ENCODE data around the gene TPST2.

TPST2 gene

DNA sequence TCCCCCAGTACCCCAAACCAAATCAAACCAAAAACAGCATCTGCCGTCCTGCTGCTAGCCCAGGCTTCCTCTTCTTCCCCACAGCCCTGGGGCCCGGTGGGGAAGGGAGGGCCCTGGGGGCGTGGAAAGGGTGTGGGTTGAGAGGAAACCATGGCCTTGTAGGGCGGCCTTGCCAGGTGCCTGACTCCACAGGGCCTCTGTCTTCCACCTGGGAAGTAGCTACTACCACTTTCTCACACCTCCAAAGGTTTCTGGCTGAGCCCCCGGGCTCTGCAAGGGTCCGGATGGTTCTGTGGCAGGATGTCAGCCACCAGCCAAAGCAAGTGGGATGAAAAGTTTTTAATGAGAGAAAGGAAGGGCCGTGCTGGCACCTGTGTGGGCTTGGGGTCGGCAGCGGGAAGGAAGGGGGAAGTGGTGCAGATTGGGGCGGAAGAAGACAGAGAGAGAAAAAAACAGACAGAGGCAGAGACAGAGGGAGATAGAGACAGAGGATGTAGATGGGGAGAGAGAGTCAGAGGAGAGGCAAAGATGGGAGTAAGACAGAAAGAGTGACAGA is 10.5 kb downstream of the TPST2 start:
- FAIRE-seq, result no peak

DNA sequence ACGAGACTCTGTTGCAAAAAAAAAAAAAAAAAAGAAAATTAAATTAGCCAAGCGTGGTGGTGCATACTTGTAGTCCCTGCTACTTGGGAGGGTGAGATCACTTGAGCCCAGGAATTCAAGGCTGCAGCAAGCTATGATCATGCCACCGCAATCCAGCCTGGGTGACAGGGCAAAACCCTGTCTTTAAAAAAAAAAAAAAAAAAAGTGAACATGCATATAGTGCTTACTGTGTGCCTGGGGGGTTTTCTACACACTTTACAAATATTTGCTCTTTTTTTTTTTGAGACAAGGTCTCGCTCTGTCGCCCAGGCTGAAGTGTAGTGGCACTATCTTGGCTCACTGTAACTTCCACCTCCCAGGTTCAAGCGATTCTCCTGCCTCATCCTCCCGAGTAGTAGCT is 12.9 kb downstream of the TPST2 start:
- no peak for FAIRE-seq

DNA sequence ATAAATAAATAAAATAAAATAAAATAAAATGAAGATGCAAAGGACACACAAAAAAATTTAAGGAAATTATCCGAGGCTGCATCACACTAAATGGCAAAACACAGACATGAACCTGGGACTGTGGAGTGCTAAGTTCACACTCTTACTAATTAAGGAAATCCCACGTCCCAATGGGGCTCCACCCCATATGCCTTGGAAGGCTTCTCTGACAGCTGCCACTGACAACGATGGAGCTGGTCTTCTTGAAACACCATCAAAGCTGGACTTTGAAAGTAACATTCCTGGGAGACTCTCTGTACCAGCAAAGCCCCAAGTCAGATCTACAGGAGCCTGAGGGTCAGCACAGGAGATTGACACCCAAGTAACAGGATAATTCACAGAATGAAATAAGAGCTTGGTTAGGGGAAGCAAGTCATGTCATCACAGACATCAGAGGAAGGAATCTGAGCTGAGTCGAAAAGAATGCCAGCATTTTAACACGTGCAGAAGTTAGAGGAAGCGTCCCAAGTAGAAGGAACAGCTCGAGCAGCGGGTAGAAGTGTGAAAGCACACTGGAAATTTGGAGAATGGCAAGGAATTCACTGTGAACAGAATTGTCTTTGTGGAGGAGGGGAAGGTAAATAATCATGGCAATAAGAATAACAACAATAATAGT is 13.8 kb downstream of the TPST2 start:
- no peak for FAIRE-seq

DNA sequence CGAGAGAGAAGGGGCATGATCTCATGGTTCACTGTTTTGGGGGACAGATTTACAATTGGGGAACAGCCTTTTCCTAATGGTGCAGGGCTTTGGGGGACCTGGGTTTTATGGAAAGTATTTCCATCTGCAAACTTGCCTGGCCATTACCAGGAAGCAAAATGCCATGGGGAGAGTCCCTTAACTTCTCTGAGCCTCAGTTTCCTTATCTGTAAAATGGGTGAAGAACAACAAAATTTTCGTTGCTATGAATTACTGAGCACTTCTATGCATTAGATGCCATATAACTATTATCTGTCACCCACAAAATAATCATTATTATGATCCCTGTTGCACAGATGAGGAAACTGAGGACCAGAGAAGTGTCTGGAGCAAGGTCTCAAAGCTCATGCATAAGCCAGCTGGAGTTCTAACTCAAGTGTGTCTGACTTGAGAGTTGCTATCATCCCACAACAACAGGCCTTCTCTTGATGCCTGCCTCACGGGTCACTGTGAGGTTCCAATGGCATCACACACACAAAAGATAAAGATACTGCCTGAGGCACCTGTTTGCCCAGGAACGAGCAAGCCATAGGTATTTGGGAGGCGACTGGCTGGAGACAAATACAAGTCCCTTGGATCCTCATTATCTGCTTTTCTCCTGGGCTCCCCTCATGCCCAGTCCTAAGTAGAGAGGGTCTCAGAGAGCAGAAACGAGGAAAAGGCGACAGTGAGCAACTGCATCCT is 15.8 kb downstream of the TPST2 start:
- FAIRE-seq, result no peak

DNA sequence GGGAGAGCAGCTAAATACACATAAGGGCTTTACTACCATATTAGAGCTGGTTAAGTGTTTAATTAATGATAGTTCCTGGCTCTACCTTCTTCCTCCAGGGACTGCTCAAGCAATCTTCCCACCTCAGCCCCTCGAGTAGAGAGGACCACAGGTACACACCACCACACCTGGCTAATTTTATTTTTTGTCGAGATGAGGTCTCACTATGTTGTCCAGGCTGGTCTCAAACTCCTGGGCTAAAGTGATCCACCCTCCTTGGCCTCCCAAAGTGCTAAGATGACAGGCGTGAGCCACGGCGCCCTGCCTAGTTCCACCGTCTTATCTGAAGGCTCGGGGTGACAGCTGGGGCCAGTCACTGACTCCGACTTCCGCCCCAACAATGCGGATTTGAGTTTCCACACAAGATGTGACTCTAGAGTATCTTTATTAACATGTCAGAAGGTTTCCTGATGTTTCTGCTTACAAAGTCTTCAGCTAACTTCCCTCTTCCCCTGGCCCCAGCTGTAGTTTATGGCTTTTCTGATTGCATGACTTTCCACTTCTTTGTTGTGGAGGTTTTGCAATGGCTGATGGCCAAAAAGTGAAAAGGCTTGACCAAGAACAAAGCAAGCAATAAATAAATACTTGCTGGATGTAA is 16.8 kb downstream of the TPST2 start:
- FAIRE-seq, result no peak

DNA sequence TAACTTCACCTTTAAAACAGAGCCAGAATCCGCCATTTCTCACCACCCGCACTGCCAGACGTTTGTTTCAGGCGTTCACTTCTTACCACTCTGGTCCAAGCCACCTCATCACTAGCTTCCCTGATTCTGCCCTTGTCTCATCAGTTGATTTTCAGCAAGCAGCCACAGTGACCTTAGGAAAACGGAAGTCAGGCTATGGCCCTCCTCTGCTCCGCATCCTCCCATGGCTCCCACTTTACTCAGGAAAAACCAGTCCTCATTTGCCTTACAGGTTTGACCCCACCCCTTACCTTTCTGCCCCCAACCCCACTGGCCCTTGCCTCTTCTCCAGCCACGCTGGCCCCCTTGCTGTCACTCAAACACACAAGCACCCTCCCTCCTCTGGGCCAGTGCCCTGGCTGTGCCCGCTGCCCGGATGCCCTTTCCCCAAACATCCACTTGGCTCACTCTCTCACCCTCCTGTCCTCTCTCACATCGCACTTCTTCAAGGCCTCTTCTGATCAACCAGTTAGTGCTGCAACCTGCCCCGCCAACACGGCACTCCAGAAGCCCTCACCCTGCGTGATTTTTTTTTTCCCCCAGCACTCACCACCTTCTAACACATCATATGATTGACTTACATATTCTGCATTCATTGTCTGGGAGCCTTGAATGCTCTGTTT is 18.9 kb downstream of the TPST2 start:
- FAIRE-seq, result no peak

DNA sequence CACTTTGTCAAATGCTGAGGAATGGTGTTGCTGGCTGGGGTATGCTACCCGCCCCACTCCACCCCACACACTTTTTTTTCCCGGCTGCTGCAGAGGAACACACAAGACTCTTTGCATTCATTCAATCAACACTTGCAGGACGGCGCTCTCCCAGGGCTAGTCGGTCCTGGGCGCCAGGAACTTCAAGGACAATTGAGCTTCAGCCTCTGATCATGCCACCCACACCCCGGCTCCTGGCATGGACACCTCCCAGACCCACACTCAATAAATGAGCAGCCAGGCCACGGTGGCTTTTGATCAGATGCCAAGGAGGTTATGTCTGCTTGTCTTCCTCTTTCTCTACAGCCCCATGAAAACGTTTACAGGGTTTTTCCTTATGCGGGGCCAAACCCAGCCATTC is 19.8 kb downstream of the TPST2 start:
- FAIRE-seq, result no peak

DNA sequence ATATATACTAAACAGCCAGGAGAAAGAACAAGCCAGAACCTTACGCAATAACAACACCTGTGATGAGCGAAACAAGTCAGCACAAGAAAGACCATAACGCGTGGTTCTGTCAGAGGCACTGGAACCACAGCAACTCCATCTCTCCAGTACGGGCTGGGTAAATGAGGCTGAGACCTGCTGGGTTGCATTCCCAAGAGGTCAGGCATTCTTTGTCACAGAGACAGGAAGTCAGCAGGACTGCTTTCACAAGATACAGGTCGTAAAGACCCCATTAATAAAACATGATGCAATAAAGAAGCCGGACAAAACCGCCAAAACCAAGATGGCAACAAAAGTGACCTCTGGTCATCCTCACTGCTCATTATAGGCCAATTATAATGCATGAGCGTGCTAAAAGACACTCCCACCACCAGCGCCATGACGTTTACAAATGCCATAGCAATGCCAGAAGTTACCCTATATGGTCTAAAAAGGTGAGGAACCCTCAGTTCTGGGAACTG is 21.7 kb downstream of the TPST2 start:
- FAIRE-seq, result no peak

DNA sequence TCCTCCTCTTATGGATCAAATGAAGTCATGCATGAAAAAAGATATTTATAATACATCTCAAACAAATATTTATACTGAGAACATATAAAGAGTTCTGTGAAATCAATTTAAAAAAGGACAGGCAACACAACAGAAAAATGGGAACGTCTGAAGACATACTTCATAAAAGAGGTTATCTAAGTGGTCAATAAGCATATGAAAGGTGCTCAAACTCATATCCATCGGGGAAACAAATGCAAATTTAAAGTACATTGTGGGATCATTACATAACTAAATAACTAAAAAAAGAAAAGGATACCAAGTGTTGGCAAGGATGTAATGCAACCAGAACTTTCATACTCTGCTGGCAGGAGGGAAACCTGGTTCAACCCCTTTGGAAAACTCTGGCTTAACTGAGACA is 22.3 kb downstream of the TPST2 start:
- FAIRE-seq, result no peak

DNA sequence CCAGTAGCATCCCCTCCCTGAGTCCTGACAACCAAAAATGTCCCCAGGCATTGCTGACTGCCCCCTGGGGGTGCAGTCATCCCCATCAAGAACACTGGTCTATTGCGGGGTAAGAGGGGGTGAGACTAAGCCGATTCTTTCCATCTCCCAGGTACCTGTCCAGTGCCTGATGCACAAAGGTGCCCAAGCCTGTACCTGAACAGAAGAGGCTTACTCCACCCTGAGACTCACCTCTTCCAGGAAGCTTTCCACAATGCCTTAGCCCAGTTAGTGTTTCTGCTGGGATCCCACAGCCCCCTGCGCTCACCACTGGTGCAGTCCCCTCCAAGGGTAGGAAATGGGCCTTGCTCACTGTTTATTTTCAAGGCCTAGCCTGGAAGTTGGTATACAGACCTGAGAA is 22.9 kb downstream of the TPST2 start:
- no peak for FAIRE-seq

DNA sequence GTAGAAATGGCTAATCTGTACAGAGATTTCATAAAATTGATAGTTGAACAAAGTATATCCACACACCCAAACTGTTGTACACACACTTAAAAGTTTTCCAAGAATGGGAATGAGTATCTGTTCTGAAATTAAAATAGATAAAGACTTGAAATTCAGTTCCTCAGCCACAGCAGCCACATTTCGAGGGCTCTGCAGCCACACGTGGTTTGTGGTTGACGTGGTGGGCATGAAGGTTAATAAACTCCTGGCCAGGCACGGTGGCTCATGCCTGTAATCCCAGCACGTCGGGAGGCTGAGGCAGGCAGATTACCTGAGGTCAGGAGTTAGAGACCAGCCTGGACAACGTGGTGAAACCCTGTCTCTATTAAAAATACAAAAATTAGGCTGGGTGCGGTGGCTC is 24.0 kb downstream of the TPST2 start:
- FAIRE-seq, result no peak

DNA sequence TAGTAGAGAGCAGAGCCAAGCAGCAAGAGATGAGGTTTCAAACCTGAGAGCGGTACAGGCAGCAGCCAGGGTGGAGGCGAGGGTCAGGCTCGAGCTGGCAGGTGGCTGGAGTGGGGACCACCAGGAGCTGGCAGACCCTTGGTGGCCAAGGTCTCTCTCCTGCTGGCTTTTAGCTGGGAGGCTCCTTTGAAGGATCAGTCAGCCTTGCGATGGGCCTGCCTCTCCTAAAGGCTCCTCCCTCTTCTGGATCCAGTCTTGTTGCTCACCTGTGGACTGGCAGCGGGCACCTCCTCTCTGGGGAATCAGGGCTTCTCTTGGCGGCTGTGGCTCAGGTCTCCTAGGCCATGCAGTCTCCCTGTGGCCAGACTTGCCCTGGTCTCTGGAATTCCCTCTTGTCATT is 24.8 kb downstream of the TPST2 start:
- FAIRE-seq, result no peak

DNA sequence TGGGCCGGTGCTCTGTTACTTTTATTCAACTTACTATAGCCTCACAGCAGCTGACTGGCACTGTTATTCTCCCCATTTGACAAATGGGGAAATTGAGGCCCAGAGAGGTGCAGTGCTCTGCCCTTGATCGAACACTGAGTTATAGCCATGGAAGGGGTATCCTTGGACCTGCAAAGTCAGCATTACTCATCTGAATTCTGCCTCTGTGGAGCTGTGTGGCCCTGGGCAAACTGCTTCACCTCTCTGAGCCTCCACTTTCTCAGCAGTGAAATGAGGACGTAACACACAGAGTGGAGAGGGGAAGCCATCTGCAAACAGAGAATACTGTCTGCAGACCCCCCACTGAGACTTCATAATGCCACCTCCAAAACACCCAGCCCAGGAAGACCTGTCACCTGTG is 25.3 kb downstream of the TPST2 start:
- FAIRE-seq, result no peak

DNA sequence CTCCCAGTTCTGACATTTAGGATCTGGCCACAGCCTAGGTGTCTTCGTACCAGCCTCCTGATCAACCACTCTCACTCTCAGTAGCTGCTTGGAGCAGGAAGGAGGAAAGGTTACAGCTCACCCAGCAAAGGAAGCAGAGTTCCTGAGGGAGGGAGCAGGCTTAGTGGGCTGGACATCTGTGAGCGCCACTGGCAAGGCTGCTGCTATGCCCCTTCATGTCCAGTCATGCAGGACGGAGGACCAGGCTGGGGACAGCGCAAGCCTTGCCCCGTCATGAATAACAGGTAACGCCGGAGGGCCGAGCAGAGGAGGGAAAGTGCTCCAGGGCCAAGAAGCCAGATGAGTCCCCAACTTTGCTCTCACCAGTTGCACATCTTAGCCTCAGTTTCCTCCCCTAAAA is 25.8 kb downstream of the TPST2 start:
- no peak for FAIRE-seq

DNA sequence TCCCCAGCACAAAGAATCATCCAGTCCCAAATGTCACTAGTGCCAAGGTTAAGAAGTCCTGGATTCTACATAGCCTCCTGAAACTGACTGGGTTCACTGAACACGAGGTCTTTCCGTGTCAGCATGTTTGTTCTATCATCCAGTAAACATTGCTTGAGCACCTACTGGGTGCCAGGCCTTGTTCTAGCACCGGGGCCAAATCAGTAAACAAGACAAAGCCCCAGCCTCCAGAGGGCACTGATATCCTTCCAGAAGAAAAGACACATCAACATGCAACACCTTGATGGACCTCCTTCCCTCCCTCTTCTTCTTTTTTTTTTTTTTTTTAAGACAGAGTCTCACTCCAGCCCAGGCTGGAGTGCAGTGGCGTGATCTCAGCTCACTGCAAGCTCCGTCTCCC is 26.9 kb downstream of the TPST2 start:
- no peak for FAIRE-seq

DNA sequence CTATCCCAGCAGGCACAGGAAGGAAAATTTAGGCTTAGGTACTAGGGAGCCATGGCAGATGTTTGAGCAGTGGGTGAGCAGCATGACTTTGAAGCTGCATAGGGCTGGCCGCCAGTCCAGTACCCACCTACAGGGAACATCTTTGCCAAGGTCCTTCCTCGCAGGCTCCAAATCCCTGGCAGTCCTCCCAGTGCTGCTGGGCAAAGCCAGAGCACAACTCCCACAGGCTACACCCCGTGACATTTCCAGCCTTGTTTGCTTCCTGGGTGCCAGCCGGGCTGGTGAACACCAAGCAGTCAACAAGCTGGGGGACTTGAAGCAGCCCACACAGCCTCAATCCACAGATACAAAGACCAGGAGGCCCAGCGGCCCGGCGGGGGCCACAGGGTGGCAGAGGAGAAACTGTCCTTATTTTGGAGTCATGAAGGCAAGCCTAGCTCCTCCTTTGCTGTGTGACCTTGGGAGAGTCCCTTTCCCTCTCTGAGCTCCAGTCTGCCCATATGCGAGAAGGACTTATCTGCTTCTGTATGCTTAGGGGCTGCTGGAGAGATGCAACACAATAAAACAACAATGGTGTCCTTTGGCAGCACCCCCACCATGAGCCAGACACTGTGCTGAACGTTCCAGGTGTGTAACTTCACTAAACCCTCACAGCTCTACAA is 28.0 kb downstream of the TPST2 start:
- FAIRE-seq, result no peak

DNA sequence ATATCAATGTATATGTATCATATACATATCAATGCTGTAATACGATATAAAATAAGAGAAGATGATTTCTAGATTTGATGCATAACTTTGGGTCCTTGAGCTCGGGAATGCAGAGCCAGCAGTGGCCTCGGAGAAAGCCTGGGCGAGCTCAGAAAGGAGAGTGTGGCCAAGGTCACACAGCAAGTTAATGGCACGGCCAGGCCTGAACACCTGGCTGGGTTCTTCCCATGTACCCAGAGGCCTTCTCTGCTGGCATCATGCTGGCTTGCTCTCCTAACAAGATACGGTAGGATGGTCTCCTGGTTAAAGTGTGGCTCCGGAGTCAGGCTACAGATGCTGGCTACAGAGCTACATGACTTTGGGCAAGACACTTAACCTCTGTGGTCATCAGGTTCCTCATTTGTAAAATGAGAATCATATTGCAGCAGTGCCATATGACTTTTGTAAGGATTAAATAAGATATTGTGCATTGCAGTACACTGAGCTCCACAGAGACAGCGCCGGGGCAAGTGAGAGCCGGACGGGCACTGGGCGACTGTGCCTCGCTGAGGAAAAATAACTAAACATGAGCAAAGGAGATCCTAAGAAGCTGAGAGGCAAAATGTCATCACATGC is 29.9 kb downstream of the TPST2 start:
- no peak for FAIRE-seq

DNA sequence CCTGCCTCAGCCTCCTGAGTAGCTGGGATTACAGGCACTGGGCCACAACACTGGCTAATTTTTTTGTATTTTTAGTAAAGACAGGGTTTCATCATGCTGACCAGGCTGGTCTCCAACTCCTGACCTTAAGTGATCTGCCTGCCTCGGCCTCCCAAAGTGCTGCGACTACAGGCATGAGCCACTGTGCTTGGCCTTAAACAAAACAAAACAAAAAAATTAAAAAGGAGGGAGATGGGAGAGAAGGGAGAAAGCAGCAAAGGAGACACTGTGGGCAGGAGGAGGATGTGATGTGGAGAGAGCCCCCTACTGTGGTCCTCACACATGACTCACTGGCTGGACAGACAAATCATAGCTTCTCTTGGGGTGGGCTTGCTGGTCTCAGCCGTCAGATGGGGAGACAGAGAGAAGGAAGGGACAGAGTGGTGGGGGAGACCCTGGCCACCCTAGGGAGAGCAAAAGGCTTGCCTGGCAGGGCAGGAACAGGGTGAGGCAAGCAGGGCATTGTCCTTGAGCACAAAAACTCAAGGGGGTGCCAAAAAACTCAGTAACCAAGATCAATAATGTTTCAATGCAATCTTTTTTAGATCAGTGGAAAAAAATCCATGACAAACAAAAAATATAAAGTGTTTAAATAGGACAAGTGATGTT is 31.6 kb downstream of the TPST2 start:
- no peak for FAIRE-seq

DNA sequence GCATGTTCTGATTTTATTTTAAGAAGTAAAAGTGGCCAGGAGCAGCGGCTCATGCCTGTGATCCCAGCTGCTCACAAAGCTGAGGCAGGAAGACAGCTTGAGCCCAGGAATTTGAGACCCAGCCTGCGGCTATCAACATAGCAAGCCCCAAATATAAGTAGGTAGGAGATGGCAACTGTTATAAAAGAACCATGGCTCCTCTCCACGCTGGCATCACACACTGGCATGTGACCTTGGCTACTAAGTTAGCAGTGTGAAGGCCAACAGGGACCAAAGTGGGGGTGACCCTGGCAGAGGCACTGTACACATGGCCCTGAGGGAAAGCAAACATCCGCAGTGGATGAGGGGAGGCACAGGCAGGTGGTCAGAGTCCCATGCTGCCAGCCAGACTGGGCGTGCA is 33.0 kb downstream of the TPST2 start:
- FAIRE-seq, result no peak

DNA sequence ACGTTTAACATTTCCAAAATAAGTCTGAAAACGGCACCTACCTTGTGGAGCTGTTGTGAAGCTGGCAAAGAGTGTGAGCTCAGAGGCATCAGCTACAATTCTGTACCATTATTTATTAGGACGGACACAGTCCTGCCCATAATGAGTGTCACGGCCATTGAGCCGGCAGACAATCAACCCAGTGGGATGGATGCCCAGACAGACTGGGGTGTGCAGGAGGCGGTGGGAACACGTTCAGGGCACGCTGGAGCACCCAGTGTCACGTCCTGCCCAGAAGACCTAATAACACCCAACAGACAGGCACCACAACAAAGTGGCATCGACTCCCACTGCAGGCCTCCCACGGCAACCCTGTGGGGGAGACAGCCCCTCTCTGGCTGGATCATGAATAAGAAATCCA is 34.5 kb downstream of the TPST2 start:
- no peak for FAIRE-seq

DNA sequence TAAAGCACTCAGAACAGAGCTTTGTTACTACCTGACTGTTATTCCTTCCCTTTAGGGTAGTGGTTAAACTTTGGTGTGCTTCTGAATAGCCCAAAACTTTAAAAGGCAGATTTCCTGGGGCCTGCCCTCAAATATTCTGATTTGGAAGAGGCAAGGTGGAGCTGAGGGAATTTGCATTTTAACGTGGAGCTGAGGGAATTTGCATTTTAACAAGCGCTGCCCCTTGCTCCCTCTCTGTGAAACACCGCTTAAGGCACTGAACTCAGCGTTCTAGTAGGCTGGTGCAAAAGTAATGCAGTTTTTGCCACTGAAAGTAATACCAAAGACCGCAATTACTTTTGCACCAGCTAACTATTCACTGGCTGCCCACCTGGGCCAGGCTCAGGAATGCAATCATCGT is 35.0 kb downstream of the TPST2 start:
- FAIRE-seq, result no peak
